Measurements from ENCODE around the gene HNMT. TPM values are rescaled to one million over a fixed set of nuclear protein-coding genes. Genes with fewer than 3 reads are reported as not detected.

Gene HNMT
- total and polyA plus RNA-seq, 2 of the 8 experiments (the other 6 are each of a cell fraction or from before 2014, with no cell fraction given) = 1.6 to 3.6 TPM

DNA sequence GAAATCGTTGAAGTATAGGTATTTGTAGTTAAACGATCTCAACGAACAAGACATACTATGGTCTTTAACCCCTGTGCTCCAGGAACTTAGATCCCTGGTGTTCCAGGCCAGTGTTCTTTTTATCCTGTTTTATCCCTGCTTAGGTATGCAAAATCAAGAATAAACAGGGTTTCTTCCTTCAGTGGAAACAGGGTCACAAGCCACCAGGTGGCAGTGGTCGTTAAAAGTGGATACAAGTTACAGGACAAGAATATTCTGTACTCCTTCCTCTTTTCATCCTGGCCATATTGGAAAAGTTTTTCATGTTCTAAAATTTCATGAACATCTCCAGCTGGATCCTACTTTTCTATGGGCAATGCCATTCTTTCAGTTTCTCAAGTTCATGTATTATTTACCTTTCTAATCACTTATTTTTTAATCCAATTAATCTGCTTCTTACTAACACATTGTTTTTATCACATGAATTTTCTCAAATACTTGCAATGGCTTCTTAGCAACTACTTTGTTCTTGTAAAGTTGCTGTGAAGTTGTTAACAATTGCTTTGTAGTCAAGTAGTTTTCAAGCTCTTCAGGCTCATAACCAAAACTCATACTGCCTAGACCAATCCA lies 16.4 kb upstream of the HNMT start (continued):
- no peak for TF ChIP-seq TAF7 (optimal IDR thresholded peaks at IDR 0.05; ENCODE audit: borderline replicate concordance, low read depth, low read length)
- TF ChIP-seq, protein P1, sequence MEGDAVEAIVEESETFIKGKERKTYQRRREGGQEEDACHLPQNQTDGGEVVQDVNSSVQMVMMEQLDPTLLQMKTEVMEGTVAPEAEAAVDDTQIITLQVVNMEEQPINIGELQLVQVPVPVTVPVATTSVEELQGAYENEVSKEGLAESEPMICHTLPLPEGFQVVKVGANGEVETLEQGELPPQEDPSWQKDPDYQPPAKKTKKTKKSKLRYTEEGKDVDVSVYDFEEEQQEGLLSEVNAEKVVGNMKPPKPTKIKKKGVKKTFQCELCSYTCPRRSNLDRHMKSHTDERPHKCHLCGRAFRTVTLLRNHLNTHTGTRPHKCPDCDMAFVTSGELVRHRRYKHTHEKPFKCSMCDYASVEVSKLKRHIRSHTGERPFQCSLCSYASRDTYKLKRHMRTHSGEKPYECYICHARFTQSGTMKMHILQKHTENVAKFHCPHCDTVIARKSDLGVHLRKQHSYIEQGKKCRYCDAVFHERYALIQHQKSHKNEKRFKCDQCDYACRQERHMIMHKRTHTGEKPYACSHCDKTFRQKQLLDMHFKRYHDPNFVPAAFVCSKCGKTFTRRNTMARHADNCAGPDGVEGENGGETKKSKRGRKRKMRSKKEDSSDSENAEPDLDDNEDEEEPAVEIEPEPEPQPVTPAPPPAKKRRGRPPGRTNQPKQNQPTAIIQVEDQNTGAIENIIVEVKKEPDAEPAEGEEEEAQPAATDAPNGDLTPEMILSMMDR (IDR thresholded peaks at IDR 0.05; ENCODE audit: control extremely low read depth in 1 of 3, insufficient read depth in 1 of 3, low read depth in 1 of 3, low read length in 3 of 3) = peak in 2 of 3 experiments; percentile 68 to 74; a peak in 3 of 4 replicates
